H1 (cell line): ENCODE data around the gene NEB. TPM values are rescaled to one million over a fixed set of nuclear protein-coding genes. Genes with fewer than 3 reads are reported as not detected.

ENCODE experiments used
- E2F6 ChIP-seq: IDR thresholded peaks from 2 replicates; pipeline ENCODE4 v1.6.1; 2012; ENCODE audit warnings: inconsistent platforms
- PHF8 ChIP-seq: fragments of 200-600 bp; sonication (generic); conservative IDR thresholded peaks from 2 replicates; pipeline ENCODE4 v1.7.1; 2012; ENCODE audit warnings: low read depth, mild to moderate bottlenecking, inconsistent platforms, low read length, moderate library complexity
- SIRT6 ChIP-seq: IDR thresholded peaks from one replicate; pipeline ENCODE4 v1.7.1; 2012; ENCODE audit warnings: low read length, inconsistent platforms
- SP2 ChIP-seq: IDR thresholded peaks from 2 replicates; pipeline ENCODE4 v1.6.1; 2012; ENCODE audit warnings: mild to moderate bottlenecking, low read length, inconsistent platforms
- SRF ChIP-seq: IDR thresholded peaks from 2 replicates; pipeline ENCODE4 v1.6.1; 2011; ENCODE audit warnings: mild to moderate bottlenecking, low read depth, low read length, moderate library complexity
- SUZ12 ChIP-seq: fragments of 200-600 bp; sonication (generic); IDR thresholded peaks from 2 replicates; pipeline ENCODE4 v1.6.1; 2012; ENCODE audit warnings: mild to moderate bottlenecking, inconsistent platforms, low read length, moderate library complexity, mixed read lengths
- USF2 ChIP-seq: IDR thresholded peaks from 2 replicates; pipeline ENCODE4 v1.6.1; 2011; ENCODE audit warnings: low read length, improper control_type of control experiment
- polyA plus RNA-seq, 7 experiments: library from polyadenylated mRNA; depleted of rRNA in 3 of 7; stranded (reverse) in 5 of 7; unstranded in 2 of 7; fragments of >200 nt in 5 of 7; fragments of 200-250 nt in 2 of 7; gene quantifications; 1 replicate in 5 of 7; 2 replicates in 1 of 7; 4 replicates in 1 of 7; pipeline versions ENCODE4 v1.2.1 to v1.2.3, GENCODE V29; 2011 to 2013; ENCODE audit warnings: missing spikeins in 2 of 7, mixed read lengths in 2 of 7
- total RNA-seq: library from RNA; stranded (reverse); fragmentation: NEBNext Ultra II Directional; extraction: Animal tissue kit (Norgen Biotek cat#: 25700); gene quantifications from 2 replicates; pipeline ENCODE4 v1.2.1, GENCODE V29; 2021

NEB gene
- total and polyA plus RNA-seq, 2 of the 8 experiments (the other 6 are each of a cell fraction or from before 2014, with no cell fraction given) = 1.4 to 2.5 TPM

- no peak for TF ChIP-seq PHF8
- no peak for TF ChIP-seq SRF
- no peak for TF ChIP-seq USF2
- TF ChIP-seq E2F6 = no peak
- no peak for TF ChIP-seq SP2
- no peak for TF ChIP-seq SIRT6
- TF ChIP-seq SUZ12 = no peak
- TF ChIP-seq, all 59 proteins: peak for 0
These were observed 242.8 kb downstream of the NEB start (continued) for GRCh38 chr2:151491496-151491895.
